ENCODE measurements around the gene PPP1R1A.

PPP1R1A gene

GRCh38 chr12:54569995-54570528 is 18.4 kb downstream of the PPP1R1A start:
- DNase-seq, result no peak

- no peak for DNase-seq
Measured at GRCh38 chr12:54569072-54569471, 19.4 kb downstream of the PPP1R1A start.

GRCh38 chr12:54566792-54567191 is 21.7 kb downstream of the PPP1R1A start:
- DNase-seq, result no peak

- DNase-seq, result no peak
Measured at GRCh38 chr12:54565986-54566544, 22.4 kb downstream of the PPP1R1A start.

- DNase-seq, result no peak
Measured at GRCh38 chr12:54565310-54565985, 23.0 kb downstream of the PPP1R1A start.

GRCh38 chr12:54564768-54565167 is 23.7 kb downstream of the PPP1R1A start:
- no peak for DNase-seq

GRCh38 chr12:54563787-54564186 is 24.7 kb downstream of the PPP1R1A start:
- DNase-seq, result no peak

GRCh38 chr12:54562750-54563356 is 25.6 kb downstream of the PPP1R1A start:
- no peak for DNase-seq

- peak; percentile 79 for DNase-seq
Measured at GRCh38 chr12:54561164-54561563, 27.3 kb downstream of the PPP1R1A start.

- peak; percentile 98 for DNase-seq
Measured at GRCh38 chr12:54560374-54560858, 28.0 kb downstream of the PPP1R1A start.

GRCh38 chr12:54558759-54559158 is 29.7 kb downstream of the PPP1R1A start:
- DNase-seq, result no peak

- DNase-seq, result no peak
Measured at GRCh38 chr12:54558311-54558710, 30.1 kb downstream of the PPP1R1A start.

- DNase-seq, result no peak
Measured at GRCh38 chr12:54555670-54556257, 32.7 kb downstream of the PPP1R1A start.

- DNase-seq, result no peak
Measured at GRCh38 chr12:54549774-54550451, 38.5 kb downstream of the PPP1R1A start.

- no peak for DNase-seq
Measured at GRCh38 chr12:54546511-54546910, 41.9 kb downstream of the PPP1R1A start.

GRCh38 chr12:54544743-54545142 is 43.7 kb downstream of the PPP1R1A start:
- no peak for DNase-seq

- DNase-seq, result no peak
Measured at GRCh38 chr12:54543526-54543925, 44.9 kb downstream of the PPP1R1A start.

GRCh38 chr12:54541751-54542290 is 46.6 kb downstream of the PPP1R1A start:
- no peak for DNase-seq

- no peak for DNase-seq
Measured at GRCh38 chr12:54538136-54538700, 50.2 kb downstream of the PPP1R1A start.

- DNase-seq, result no peak
Measured at GRCh38 chr12:54535474-54535873, 53.0 kb downstream of the PPP1R1A start.

- DNase-seq, result no peak
Measured at GRCh38 chr12:54529581-54529980, 58.9 kb downstream of the PPP1R1A start.
